Measurements from ENCODE around the gene TSR3. TPM values are rescaled to one million over a fixed set of nuclear protein-coding genes. Genes with fewer than 3 reads are reported as not detected.

TSR3 gene
- total RNA-seq, 1 experiment from 2014 or later: 58.8 TPM

- Histone ChIP-seq H3K79me1 (ENCODE audit: insufficient read depth, low read depth, low read length, poor library complexity, severe bottlenecking) (no peaks in the 10 kb centered on the region), H3K14ac (ENCODE audit: insufficient read depth, low read length) (no peak overlapping the region), H3K4me2 (ENCODE audit: insufficient read depth, insufficient read length, low read length) (no peak overlapping the region), H2BK20ac (ENCODE audit: low read depth, low read length, poor library complexity, severe bottlenecking) (no peak overlapping the region), H2BK120ac (ENCODE audit: low read depth, low read length, poor library complexity, severe bottlenecking) (no peak overlapping the region), H2BK12ac (ENCODE audit: insufficient read length, low read depth, low read length) (no peak overlapping the region), H2BK15ac (ENCODE audit: low read depth, low read length) (no peak overlapping the region), H3K9me3 (ENCODE audit: control insufficient read depth, low read depth, low read length) (no peaks in the 10 kb centered on the region), H3K4ac (ENCODE audit: low read depth, low read length) (no peak overlapping the region), H4K5ac (ENCODE audit: insufficient read length, low read depth, low read length) (no peak overlapping the region), H4K20me1 (ENCODE audit: control insufficient read depth, insufficient read depth, insufficient read length) (no peaks in the 10 kb centered on the region), H3K9ac (ENCODE audit: extremely low read depth, insufficient read length, low read length) (no peak overlapping the region), H2AK5ac (ENCODE audit: insufficient read length, low read length) (no peak overlapping the region), H3K18ac (ENCODE audit: insufficient read length, low read depth, low read length) (no peak overlapping the region), H3T11ph (ENCODE audit: low read length) (no peak overlapping the region), H2BK5ac (ENCODE audit: insufficient read length, low read length) (no peak overlapping the region), H3K23me2 (ENCODE audit: insufficient read length, low read depth, low read length, poor library complexity, severe bottlenecking) (peaks cover under 1% of the 10 kb centered on the region), H3K56ac (ENCODE audit: insufficient read length, low read depth, low read length) (no peak overlapping the region), H3K23ac (ENCODE audit: insufficient read length, low read depth, low read length) (no peak overlapping the region), H3K27ac (ENCODE audit: insufficient read length, low read depth, low read length) (no peak overlapping the region), H2AFZ (ENCODE audit: low read length) (no peak overlapping the region), H3K27me3 (ENCODE audit: insufficient read depth, low read length) (no peaks in the 10 kb centered on the region), H4K8ac (replicated peaks; ENCODE audit: insufficient read length, low read depth, low read length) (no peak overlapping the region), H3K79me2 (ENCODE audit: insufficient read depth, low read length) (no peaks in the 10 kb centered on the region), H3K4me1 (ENCODE audit: insufficient read depth, low read length) (no peaks in the 10 kb centered on the region), H4K91ac (ENCODE audit: insufficient read length, low read depth, low read length) (no peak overlapping the region)
- Mint-ChIP-seq H3K36me3 (ENCODE audit: insufficient read depth in 1 of 3, low read depth in 3 of 3) (peaks cover 2 to 14% (median 9%) of the 10 kb centered on the region in 3 experiments; a peak in 5 of 7 replicates), H3K4me1 (peaks cover 1% of the 10 kb centered on the region in 2 experiments), H3K27me3 (ENCODE audit: low read depth) (no peaks in the 10 kb centered on the region), H3K27ac (no peak overlapping the region), H3K4me3 (no peak overlapping the region), H3K9me3 (no peaks in the 10 kb centered on the region)
- TF ChIP-seq CTCF (conservative IDR thresholded peaks at IDR 0.05): no peak
- no peak for DNase-seq
- no CpG with 5 or more reads among the region's 39 CpGs for WGBS (ENCODE audit: extremely low coverage, insufficient read length, low lambda C conversion rate)
Observed at GRCh38 chr16:1385232-1385631, 33.6 kb upstream of the TSR3 start.
